Epithelial cell of proximal tubule (primary cell): ENCODE data around the gene ADARB2. TPM values are rescaled to one million over a fixed set of nuclear protein-coding genes. Genes with fewer than 3 reads are reported as not detected.

Experiments used
- DNase-seq: peaks from one replicate; pipeline ENCODE4 v3.0.0-alpha.2; 2011; ENCODE audit warnings: low read depth
- H3K4me3 ChIP-seq: 2 replicates; pipeline ENCODE4 v1.5.1; 2011; ENCODE audit warnings: low read depth, mild to moderate bottlenecking, low read length
- CTCF ChIP-seq: conservative IDR thresholded peaks from 2 replicates; pipeline ENCODE4 v1.5.1; 2012; ENCODE audit warnings: low read depth, mild to moderate bottlenecking, low read length
- total RNA-seq: library from RNA; depleted of rRNA; stranded (reverse); fragments of >200 nt; gene quantifications from 2 replicates; pipeline ENCODE4 v1.2.3, GENCODE V29; 2015

The ADARB2 gene
- total RNA-seq, 1 donor from 2014 or later = 0.63 TPM

GRCh38 chr10:1529806-1530413 lies 207.4 kb downstream of the ADARB2 start:
- DNase-seq = no peak
- TF ChIP-seq CTCF = no peak

GRCh38 chr10:1527951-1528350 lies 209.4 kb downstream of the ADARB2 start:
- TF ChIP-seq CTCF = no peak
- no peak for DNase-seq
- no peak overlapping the region for H3K4me3 ChIP-seq

More at GRCh38 chr10:1529806-1530413, 207.4 kb downstream of the ADARB2 start:
- H3K4me3 ChIP-seq = no peak overlapping the region

- TF ChIP-seq CTCF = no peak
- DNase-seq = no peak
- H3K4me3 ChIP-seq = no peak overlapping the region
Measured at GRCh38 chr10:1526436-1527055, 210.8 kb downstream of the ADARB2 start.

GRCh38 chr10:1525354-1526162 lies 211.8 kb downstream of the ADARB2 start:
- no peak overlapping the region for H3K4me3 ChIP-seq
- no peak for TF ChIP-seq CTCF
- DNase-seq = no peak

- no peak for TF ChIP-seq CTCF
- no peak overlapping the region for H3K4me3 ChIP-seq
- no peak for DNase-seq
Measured at GRCh38 chr10:1524540-1524939, 212.8 kb downstream of the ADARB2 start.

- TF ChIP-seq CTCF = no peak
Measured at GRCh38 chr10:1523221-1523620, 214.1 kb downstream of the ADARB2 start.

More at GRCh38 chr10:1523221-1523620, 214.1 kb downstream of the ADARB2 start:
- DNase-seq = no peak
- H3K4me3 ChIP-seq = no peak overlapping the region
